ENCODE results near the gene POU6F2. TPM values are rescaled to one million over a fixed set of nuclear protein-coding genes. Genes with fewer than 3 reads are reported as not detected.

POU6F2 gene
- total and polyA plus RNA-seq, 2 of the 4 experiments (the other 2 are of a cell fraction): not detected

GRCh38 chr7:39310699-39311098 is 333.0 kb downstream of the POU6F2 start:
- H3K4me2 ChIP-seq (ENCODE audit: low read depth, low read length): no peak overlapping the region

More at GRCh38 chr7:39310699-39311098, 333.0 kb downstream of the POU6F2 start:
- intact Hi-C loops (cut with micrococcal nuclease): no loop called here
- H3K23ac ChIP-seq (ENCODE audit: low read depth, low read length): no peak overlapping the region
- H3K56ac ChIP-seq (ENCODE audit: extremely low read depth, insufficient read depth, low read length): no peak overlapping the region
- H3K9me1 ChIP-seq (ENCODE audit: insufficient read depth, low read length): no peaks in the 10 kb centered on the region
- H2BK120ac ChIP-seq (ENCODE audit: low read depth, low read length): no peak overlapping the region
- no peak overlapping the region for H3K4ac ChIP-seq (ENCODE audit: low read depth, low read length)
- in situ Hi-C loops (cut with MboI; ENCODE audit: low sequenced_read_pairs): no loop called here
- no peak overlapping the region for H3K18ac ChIP-seq (ENCODE audit: low read depth, low read length)
- no peak overlapping the region for H2BK15ac ChIP-seq (ENCODE audit: low read depth, low read length)
- no peak overlapping the region for H3K4me3 ChIP-seq (ENCODE audit: insufficient read depth, low read depth, low read length)
- no TSS peak for BruUV-seq (replicated peaks)
- no CpG with 5 or more reads among the region's 8 CpGs for WGBS, 2 experiments (ENCODE audit: extremely low coverage in 2 of 2, insufficient read length in 1 of 2)
- 0 out of 2 replicates have a peak, but pooled peaks cover 1% of the 10 kb centered on the region for H3K27me3 ChIP-seq (ENCODE audit: control insufficient read depth, insufficient read depth, low read length)
- H4K5ac ChIP-seq (ENCODE audit: low read depth, low read length): no peak overlapping the region
- no peak for ATAC-seq (ENCODE audit: low read depth)
- no peak overlapping the region for H2BK20ac ChIP-seq (ENCODE audit: low read depth, low read length)
- POLR2A ChIA-PET (ENCODE audit: unreplicated experiment): no interaction called here
- H2BK5ac ChIP-seq (ENCODE audit: low read depth, low read length, poor library complexity, severe bottlenecking): no peak overlapping the region
- no peak overlapping the region for H3K14ac ChIP-seq (replicated peaks; ENCODE audit: low read depth, low read length)
- H3K36me3 ChIP-seq (ENCODE audit: control insufficient read depth, insufficient read depth, low read length): no peaks in the 10 kb centered on the region
- TF ChIP-seq SMC3 (IDR thresholded peaks at IDR 0.05; ENCODE audit: low read depth, low read length) (no peak), POLR2A (IDR thresholded peaks at IDR 0.05; ENCODE audit: low read depth, low read length) (no peak), RFX5 (IDR thresholded peaks at IDR 0.05; ENCODE audit: low read depth, low read length) (no peak), NFE2L2 (IDR thresholded peaks at IDR 0.05; ENCODE audit: low read depth, low read length) (no peak), CEBPB (IDR thresholded peaks at IDR 0.05; ENCODE audit: low read depth, low read length) (no peak), MXI1 (IDR thresholded peaks at IDR 0.05; ENCODE audit: borderline replicate concordance, low read depth, low read length) (no peak), RAD21 (IDR thresholded peaks at IDR 0.05; ENCODE audit: low read length) (no peak), CTCF (conservative IDR thresholded peaks at IDR 0.05; ENCODE audit: low read depth, low read length) (no peak)
- no peaks in the 10 kb centered on the region for H3K9me3 ChIP-seq (ENCODE audit: control insufficient read depth, insufficient read depth, low read length)
- no peaks in the 10 kb centered on the region for H4K20me1 ChIP-seq (ENCODE audit: insufficient read depth, low read length)
- H2AK9ac ChIP-seq (replicated peaks; ENCODE audit: low read depth, low read length, poor library complexity): no peak overlapping the region
- H2AFZ ChIP-seq (replicated peaks; ENCODE audit: low read length, poor library complexity): no peak overlapping the region
- DNase-seq: no peak
- H2AK5ac ChIP-seq (ENCODE audit: low read depth, low read length): no peak overlapping the region
- CTCF ChIA-PET: no interaction called here
- no peak overlapping the region for H3K9ac ChIP-seq (ENCODE audit: low read depth, low read length)
- H4K91ac ChIP-seq (ENCODE audit: insufficient read depth, low read depth, low read length): no peak overlapping the region
- H3K27ac ChIP-seq (ENCODE audit: insufficient read depth, low read length): no peak overlapping the region
- no peak overlapping the region for H4K8ac ChIP-seq (ENCODE audit: low read depth in 2 of 2, low read length in 2 of 2)
- dilution Hi-C loops (cut with HindIII; ENCODE audit: low sequenced_read_pairs, unreplicated experiment): no loop called here
- no peaks in the 10 kb centered on the region for H3K79me1 ChIP-seq (ENCODE audit: low read depth in 1 of 2, low read length in 2 of 2)
- H3K4me1 ChIP-seq (ENCODE audit: control insufficient read depth, insufficient read depth, low read length): no peaks in the 10 kb centered on the region

Data from IMR-90 (cell line).